Measurements from ENCODE around the gene CLDN34.
A peak's percentile ranks its signal among the peaks of the same experiment; 100 is the strongest.

The CLDN34 gene

GRCh38 chrX:9983441-9983840, 16.3 kb downstream of the CLDN34 start:
- no peak for DNase-seq

DNA sequence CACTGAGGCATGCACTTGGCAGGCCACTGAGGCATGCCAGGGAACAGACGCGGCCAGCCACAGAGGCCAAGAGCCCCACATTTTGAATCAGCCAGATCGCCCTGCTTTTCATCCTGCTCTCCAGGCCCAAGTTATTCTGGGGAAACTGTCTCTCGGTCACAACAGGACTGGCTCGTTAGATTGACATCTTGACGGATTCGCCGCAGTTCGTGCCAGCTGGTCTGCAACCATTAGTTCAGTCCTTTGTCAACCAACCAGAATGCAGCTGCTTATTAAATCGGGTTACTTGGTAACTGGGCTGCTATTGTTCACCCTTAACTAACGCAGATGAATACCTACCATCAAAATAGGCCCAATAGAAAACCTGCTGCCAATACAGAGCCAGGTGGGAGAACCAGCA, 16.7 kb downstream of the CLDN34 start:
- no peak for DNase-seq

DNA sequence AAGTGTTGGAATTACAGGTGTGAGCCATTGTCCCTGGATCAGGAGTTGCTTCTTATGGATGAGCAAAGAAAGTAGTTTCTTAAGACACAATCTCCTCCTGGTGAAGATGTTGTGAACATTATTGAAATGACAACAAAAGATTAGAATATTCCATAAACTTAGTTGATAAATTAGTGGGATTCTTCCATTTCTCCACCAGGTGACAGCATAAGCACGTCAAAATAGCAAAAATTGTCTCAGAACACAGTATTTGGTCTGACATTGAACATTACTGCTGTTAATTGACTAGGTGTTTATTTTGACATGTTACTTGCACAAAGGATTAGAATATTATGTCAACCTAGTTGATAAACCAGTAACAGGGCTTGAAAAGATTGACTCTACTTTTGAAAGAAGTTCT, 21.6 kb downstream of the CLDN34 start:
- no peak for DNase-seq

GRCh38 chrX:9992061-9992460, 24.9 kb downstream of the CLDN34 start:
- no peak for DNase-seq

- no peak for DNase-seq
Measured at GRCh38 chrX:9992724-9993123, 25.6 kb downstream of the CLDN34 start.

GRCh38 chrX:9995855-9996339, 28.7 kb downstream of the CLDN34 start:
- peak; percentile 53 to 73 for DNase-seq

- DNase-seq, result no peak
Measured at GRCh38 chrX:9997041-9997440, 29.9 kb downstream of the CLDN34 start.

DNA sequence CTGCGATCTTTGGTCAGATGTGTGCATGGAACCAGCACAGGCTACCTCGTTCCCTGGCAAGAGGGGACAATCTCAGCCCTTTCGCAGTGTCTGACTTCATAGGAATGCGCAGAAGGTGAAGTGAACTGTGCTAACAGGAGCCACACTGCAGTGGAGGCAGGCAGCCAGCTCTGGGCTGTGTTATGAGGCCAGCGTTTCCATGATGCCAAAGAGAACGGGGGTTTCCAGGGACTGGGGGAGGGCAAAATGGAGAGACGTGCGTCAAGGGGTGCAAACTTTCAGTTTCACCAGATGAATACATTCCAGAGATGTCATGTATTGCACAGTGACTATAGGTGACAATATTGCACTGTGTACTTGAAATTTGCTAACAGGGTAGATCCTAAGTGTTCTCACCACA, 30.4 kb downstream of the CLDN34 start:
- DNase-seq, result peak; percentile 39 to 46

DNA sequence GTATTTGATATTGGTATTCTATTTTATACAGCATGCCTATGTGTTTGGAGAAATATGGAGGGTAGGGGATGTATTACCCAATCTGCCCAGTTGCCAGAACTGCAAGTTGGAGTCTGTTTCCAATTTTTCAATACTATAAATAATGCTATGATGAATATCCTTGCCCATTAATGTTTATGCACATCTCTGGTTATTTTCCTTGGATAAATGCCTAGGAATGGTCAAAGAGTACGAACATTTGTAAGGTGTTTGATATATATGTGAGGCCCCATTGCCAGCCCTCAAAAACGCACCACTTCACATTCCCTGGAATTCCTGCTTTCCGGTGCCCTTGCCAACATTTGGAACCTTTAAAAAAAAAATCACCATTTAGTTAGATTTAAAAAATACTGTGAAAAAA, 34.3 kb downstream of the CLDN34 start:
- DNase-seq, result no peak

GRCh38 chrX:10004832-10005475, 37.8 kb downstream of the CLDN34 start:
- DNase-seq, result no peak

DNA sequence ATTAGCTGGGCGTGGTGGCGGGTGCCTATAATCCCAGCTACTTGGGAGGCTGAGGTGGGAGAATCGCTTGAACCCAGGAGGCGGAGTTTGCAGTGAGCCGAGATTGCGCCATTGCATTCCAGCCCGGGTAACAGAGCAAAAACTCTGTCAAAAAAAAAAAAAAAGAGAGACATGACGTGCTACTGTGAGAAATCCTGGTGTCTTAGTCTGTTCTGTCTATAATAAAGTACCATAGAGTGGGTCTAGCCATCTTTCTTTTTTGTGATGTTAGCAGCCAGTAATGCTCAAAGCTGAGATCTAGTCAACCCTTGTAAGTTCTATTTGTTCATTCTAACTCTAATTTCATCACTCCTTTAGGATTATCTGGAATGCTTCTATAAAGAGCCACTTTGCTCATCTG, 38.9 kb downstream of the CLDN34 start:
- DNase-seq, result no peak

DNA sequence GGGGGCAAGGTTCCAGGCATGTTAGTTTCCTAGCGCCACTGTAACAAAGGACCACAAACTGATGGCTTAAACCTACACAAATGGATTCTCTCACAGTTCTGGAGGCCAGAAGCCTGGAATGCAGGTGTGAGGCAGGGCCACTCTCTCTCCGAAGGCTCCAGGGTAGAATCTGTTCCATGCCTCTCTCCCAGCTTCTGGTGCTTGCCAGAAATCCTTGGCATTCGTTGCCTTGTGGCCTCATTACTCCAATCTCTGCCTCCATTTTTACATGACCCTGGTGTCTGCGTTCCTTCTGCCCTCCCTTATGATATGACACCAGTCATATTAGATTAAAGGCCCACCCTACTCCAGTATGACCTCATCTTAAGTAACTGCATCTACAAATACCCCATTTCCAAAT, 39.6 kb downstream of the CLDN34 start:
- no peak for DNase-seq

GRCh38 chrX:10007621-10008020, 40.5 kb downstream of the CLDN34 start:
- no peak for DNase-seq

GRCh38 chrX:10008483-10009056, 41.4 kb downstream of the CLDN34 start:
- no peak for DNase-seq

DNA sequence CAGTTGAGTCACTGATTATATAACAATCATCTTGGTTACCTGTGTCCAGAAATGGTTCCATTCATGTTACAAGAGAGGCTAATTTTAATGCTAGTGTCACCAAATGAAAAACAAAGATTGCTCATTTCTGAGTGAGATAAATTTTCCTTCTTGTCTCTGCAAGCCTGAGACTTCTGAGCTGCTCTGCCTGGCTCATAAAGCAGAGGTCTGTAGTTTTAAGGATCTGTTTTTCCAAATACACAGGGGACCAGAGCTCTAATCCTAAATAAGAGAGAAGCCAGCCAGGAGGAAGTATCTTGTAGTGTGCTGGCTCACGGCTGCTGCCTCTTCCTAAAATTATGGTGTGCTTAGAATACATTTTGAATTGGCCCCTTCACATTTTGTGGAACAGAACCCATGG, 42.6 kb downstream of the CLDN34 start:
- no peak for DNase-seq

GRCh38 chrX:10010686-10011085, 43.5 kb downstream of the CLDN34 start:
- no peak for DNase-seq

- peak in 1 of 2 experiments; percentile 17 for DNase-seq
Measured at GRCh38 chrX:10011261-10011931, 44.2 kb downstream of the CLDN34 start.

DNA sequence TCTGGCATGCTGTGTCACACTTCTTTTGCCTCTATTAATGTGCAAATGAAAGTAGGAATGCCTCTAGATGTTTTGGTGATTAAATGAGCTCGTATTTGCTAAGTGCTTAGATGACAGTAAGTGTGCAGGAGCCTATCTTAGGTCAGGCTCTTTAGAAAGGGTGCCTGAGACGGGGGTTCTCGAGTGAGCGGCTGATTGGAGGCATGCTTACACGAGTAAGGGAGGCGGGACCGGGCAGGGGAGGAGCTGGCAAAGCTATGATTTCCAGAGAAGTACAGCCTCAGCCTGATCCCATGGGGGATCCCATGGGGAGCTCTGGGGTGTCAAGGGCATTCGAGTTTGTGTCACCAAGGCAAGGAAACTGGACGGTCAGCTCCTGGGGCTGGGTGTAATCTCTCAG, 44.8 kb downstream of the CLDN34 start:
- DNase-seq, result no peak

- DNase-seq, result peak; percentile 71 to 81
Measured at GRCh38 chrX:10014462-10015354, 47.5 kb downstream of the CLDN34 start.

- DNase-seq, result no peak
Measured at GRCh38 chrX:10015355-10015722, 48.2 kb downstream of the CLDN34 start.

DNA sequence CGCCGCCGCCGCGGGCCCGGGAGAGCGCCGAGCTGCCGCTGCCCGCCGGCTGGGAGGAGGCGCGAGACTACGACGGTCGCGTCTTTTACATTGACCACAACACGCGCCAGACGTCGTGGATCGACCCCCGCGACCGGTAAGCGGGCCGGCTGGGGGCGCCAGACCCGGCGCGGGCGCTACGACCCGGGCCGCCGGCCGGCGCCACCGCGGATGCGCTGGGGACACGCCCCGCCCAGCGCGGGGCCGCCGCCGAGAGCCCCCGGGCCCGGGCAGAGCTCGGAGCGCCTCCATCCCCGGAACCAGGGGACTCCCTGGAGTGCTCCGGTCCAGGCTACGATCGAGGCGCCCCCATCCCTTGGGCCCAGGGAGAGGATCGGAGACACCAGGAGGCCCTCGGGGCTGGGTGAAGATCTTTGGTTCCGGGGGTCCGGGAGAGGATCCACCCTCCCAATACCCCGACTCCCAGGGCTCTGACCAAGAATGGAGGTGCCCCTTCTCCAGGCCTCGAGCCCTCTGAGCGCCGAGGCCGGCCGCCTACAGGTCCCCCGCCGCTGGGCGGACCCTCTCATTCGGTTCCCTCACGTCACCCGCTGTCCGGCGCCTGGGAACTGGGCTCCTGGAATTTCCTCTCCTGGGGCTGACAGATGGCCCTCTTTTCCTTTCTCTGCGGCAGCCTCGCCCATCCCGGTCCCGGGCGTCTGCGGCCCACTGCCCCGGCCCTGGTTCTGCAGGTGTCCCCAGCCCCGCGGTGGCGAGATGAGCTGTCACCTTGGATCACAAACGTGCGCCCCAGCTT, 48.8 kb downstream of the CLDN34 start:
- DNase-seq, result no peak

DNA sequence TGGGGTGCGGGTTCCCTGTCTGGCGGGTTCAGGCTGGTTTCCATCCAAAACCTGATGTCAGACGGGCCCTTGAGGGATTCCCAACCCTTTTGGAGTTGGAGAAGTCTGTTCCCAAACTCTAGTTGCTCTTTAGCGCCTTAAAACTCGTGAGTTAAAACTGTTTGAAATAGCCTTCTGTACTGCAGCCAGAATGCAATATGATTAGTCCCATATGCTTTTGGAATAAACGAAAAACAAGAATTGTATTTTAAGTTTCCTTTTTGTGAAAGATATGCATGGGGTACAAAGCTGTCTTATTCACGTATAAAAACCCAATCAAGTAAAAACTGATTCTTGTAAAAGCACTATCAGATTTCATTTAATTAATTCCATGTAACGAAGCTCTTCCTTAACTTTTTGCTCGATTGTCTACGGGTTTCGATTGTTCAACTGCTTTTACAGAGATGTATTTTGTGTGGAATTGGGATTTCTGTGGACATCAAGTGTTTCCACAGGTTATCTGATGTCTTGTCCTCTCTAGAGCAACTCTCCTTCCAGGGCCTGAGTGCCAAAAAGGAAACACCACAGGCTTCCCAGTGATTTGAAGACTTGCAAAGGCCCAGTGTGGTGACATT, 49.5 kb downstream of the CLDN34 start:
- no peak for DNase-seq
